ENCODE measurements around the gene NTN5. TPM values are rescaled to one million over a fixed set of nuclear protein-coding genes. Genes with fewer than 3 reads are reported as not detected.

Gene NTN5
- polyA plus RNA-seq, 1 experiment: 0.11 TPM

- no peaks in the 10 kb centered on the region; the same call in 1 of the 2 replicates for H3K27me3 ChIP-seq (ENCODE audit: control insufficient read depth, insufficient read depth, low read length)
- TF ChIP-seq CTCF (IDR thresholded peaks at IDR 0.05; ENCODE audit: insufficient read depth, low read depth, low read length): no peak
- ChIA-PET POLR2A (no interaction called here), CTCF (interaction anchor here (0.9 to 2.8 kb wide), 12 partner anchors 9 to 183 kb away, joined by 3 to 22 read pairs (median 4); no protein-coding TSS in a partner anchor)
- no peaks in the 10 kb centered on the region for H3K36me3 ChIP-seq (ENCODE audit: control insufficient read depth, insufficient read depth, low read length)
- DNase-seq (ENCODE audit: low read depth): no peak
- no peak overlapping the region for H3K4me3 ChIP-seq (ENCODE audit: low read depth, low read length)
Observed at GRCh38 chr19:48673436-48674100, 751 bp upstream of the NTN5 start.

DNA sequence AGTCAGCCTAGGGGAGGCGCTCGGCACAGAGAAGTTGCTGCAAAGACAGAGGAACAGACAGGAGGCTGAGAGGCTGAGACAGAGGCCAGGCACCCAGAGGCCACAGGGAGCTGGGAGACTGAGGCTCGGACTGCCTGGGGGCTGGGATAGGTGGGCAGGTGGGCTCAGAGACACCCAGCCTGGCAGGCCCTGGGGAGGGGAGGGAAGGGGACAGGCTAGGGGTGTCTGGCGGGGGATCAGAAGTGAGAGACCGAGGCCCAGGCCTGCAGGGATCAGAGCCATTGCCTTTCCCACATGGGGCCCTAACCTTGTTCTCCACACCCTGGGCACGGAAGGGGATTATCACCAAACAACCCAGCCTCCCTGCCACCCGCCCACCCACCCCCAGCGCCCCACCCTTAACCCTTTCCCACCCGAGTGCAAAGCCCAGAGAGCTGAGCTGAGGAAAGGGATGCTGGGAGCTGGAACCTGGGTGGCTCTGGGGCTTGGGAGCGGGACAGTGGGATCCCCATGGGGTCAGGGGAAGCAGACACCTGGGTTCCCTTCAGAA is 1.3 kb downstream of the NTN5 start:
- no peak for TF ChIP-seq CTCF (IDR thresholded peaks at IDR 0.05; ENCODE audit: insufficient read depth, low read depth, low read length)
- Histone ChIP-seq H3K27me3 (ENCODE audit: control insufficient read depth, insufficient read depth, low read length) (peaks cover 1% of the 10 kb centered on the region; the same call in 1 of the 2 replicates), H3K4me3 (ENCODE audit: low read depth, low read length) (no peak overlapping the region), H3K36me3 (ENCODE audit: control insufficient read depth, insufficient read depth, low read length) (no peaks in the 10 kb centered on the region)
- ChIA-PET CTCF (no interaction called here), POLR2A (no interaction called here)
- no peak for DNase-seq (ENCODE audit: low read depth)

DNA sequence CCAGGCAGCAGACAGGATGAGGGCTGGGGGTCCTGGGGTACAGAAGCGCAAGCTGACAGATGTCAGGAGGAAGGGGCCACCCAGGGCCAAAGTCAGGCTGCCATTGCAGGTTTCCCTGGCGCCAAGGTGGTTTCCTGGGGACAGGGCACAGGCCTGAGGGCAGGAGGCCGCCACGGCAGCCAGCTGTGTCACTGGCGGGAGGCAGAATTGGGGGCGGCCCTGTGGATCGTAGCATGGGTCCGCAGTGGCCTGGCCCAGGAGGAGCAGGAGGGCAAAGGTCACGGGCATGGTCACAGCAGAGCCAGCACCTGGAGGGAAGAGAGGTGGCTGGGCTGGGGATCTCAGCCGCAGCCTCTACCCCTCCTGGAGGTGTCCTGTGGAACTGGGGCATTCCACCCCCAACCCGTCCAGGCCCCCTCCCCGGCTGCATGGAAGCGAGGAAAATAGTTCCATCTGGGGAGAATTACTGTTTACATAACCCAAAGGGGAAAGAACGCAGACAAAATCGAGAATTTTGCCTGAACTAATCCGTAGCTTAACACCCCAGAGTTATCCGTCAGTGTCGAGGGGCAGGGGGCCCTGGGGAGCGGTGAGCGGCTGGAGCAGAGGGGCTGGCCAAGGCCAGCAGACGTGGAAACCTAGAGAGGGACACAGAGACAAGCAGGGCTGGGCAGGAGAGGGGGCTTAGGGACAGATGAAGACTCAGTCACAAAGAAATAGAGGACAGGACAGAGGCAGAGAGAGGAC is 1.9 kb downstream of the NTN5 start:
- DNase-seq (ENCODE audit: low read depth): no peak
- no peak for TF ChIP-seq CTCF (IDR thresholded peaks at IDR 0.05; ENCODE audit: insufficient read depth, low read depth, low read length)
- CTCF ChIA-PET: interaction anchor here (0.9 kb wide), 1 partner anchor 117 kb away, joined by 3 read pairs; no protein-coding TSS in a partner anchor
- peaks cover 1% of the 10 kb centered on the region; the same call in 1 of the 2 replicates for H3K27me3 ChIP-seq (ENCODE audit: control insufficient read depth, insufficient read depth, low read length)
- no peak overlapping the region for H3K4me3 ChIP-seq (ENCODE audit: low read depth, low read length)
- POLR2A ChIA-PET: no interaction called here
- no peaks in the 10 kb centered on the region for H3K36me3 ChIP-seq (ENCODE audit: control insufficient read depth, insufficient read depth, low read length)

DNA sequence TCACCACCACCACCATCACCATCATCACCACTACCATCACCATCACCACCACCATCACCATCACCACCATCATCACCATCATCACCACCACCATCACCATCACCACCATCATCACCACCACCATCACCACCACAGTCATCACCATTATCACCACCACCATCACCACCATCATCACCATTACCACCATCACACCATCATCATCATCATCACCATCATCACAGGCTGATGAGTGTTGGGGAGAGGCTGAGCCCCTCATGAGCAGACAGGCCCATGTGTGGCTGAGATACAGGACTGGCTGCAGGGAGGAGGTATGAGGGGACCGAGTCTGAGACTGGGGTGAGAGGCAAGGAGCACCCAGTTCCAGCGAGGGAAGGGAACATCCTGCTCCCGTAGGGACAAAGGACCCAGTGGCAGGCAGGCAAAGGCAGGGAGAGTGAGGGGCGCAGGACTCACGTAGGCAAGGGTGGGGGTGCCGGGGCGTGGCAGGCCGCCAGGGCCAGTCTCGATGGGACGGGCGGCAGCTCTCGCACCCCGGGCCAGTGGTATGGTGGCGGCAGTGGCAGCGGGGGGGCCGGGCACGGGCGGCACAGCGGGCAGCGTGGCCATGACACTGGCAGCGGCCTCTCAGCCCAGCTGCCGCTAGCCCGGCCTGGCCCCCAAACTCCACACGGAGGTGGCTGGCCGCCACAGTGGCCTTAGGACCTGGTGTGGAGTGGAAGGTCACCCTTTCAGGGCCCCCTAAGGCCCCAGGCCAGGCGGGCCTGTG is 2.7 kb downstream of the NTN5 start:
- ChIA-PET POLR2A (no interaction called here), CTCF (interaction anchor here (0.9 kb wide), 1 partner anchor 118 kb away, joined by 3 read pairs; no protein-coding TSS in a partner anchor)
- TF ChIP-seq CTCF (IDR thresholded peaks at IDR 0.05; ENCODE audit: insufficient read depth, low read depth, low read length): no peak
- Histone ChIP-seq H3K4me3 (ENCODE audit: low read depth, low read length) (no peak overlapping the region), H3K36me3 (ENCODE audit: control insufficient read depth, insufficient read depth, low read length) (no peaks in the 10 kb centered on the region), H3K27me3 (ENCODE audit: control insufficient read depth, insufficient read depth, low read length) (peaks cover 1% of the 10 kb centered on the region; the same call in 1 of the 2 replicates)
- no peak for DNase-seq (ENCODE audit: low read depth)

Data from BJ (cell line).